ENCODE measurements around the gene ASTN1.

ASTN1 gene

GRCh38 chr1:176816232-176816631 lies 348.3 kb downstream of the ASTN1 start:
- TF ChIP-seq CTCF (conservative IDR thresholded peaks at IDR 0.05; ENCODE audit: low read depth, low read length): no peak
- DNase-seq (ENCODE audit: low read depth): no peak

DNA sequence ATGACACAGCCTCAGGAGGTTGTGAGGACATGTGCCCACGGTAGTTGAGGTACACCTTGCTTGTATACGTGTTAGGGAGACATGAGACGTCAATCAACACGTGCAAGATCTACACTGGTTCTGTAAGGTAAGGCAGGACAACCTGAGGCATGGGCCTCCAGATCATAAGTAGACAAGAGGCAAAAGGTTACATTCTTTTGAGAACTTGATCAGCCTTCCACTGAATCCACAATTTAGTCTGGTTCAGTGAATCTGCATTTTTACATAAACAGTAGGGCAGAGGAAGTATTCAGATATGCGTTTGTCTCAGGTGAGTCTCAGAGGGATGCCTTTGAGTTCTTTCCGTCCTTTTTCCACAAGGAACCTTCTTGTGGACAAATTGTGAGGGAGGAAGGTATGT lies 348.9 kb downstream of the ASTN1 start:
- TF ChIP-seq CTCF (conservative IDR thresholded peaks at IDR 0.05; ENCODE audit: low read depth, low read length): no peak
- no peak overlapping the region for H3K4me3 ChIP-seq (ENCODE audit: low read length)
- no peak for DNase-seq (ENCODE audit: low read depth)

More at GRCh38 chr1:176816232-176816631, 348.3 kb downstream of the ASTN1 start:
- H3K4me3 ChIP-seq (ENCODE audit: low read length): no peak overlapping the region

DNA sequence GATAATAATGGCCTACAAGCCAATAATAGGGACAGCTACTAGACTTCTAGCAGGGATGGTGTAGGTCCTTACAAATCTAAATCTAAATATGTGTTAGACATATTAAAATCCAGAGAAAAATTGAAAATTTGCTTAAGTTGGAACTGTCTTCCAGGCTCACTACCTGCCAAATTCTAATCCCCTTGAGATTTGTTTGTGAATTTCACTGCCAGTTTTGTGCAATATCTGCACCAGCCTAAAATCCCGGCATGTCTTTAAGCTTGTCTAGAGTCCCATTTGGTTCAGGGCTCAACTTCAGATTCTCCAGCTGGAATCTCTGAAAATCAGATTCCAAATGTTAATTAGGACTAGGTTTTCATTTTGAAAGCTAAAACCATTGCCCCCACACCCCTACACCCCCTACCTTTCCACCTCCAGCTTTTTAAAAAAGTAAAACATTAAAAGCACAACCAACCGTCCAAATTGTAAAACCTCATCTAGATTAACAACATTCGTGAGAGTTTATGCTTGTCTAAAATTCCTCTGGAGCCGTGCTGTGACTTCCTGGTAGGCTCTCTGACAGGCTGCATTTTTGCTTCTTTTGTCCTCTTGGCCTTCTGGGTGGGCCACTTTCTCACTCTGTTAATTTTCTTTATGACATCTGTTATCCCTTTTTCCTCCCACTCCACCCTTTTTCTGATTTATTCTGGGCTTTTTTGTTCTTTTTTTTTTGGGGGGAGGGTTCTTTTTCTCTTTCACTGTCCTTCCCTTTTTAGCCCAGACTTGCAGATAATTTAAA lies 352.8 kb downstream of the ASTN1 start:
- no peak for TF ChIP-seq CTCF (conservative IDR thresholded peaks at IDR 0.05; ENCODE audit: low read depth, low read length)
- no peak overlapping the region for H3K4me3 ChIP-seq (ENCODE audit: low read length)
- no peak for DNase-seq (ENCODE audit: low read depth)

DNA sequence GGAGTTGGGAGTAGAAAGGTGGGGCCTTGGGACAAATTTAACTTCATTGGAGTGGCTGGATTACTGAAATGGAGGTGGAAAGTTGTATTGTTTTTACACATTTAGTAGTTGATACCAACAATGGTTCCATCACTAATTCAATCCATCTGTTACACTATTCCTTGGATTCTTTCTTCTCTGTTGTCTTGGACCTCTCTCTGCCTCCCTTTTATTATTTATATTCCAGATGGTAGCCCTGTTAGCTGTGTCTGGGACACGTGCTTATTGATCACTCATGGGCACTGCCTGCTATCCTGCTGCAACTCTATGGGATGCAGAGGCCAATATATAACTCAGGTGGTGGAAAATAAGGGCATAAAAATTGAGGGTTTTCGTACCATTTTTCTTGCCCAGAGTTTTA lies 355.2 kb downstream of the ASTN1 start:
- no peak overlapping the region for H3K4me3 ChIP-seq (ENCODE audit: low read length)
- DNase-seq (ENCODE audit: low read depth): no peak
- TF ChIP-seq CTCF (conservative IDR thresholded peaks at IDR 0.05; ENCODE audit: low read depth, low read length): no peak
